OCI-LY7 (cell line): ENCODE results near the gene SMIM12. TPM values are rescaled to one million over a fixed set of nuclear protein-coding genes. Genes with fewer than 3 reads are reported as not detected.

Source experiments
- BruUV-seq: library from RNA; stranded (reverse); fragments of 400-500 nt; replicated peaks from 2 replicates; lab custom pipeline; 2021; lab: Mats Ljungman, UMichigan
- CTCF ChIA-PET: fragments of 300-600 bp; sonication (Branson Sonifier 250); formaldehyde crosslinking; loops from one replicate; lab custom pipeline; 2022; ENCODE audit warnings: antibody characterized with exemption; ENCODE audit not compliant: unreplicated experiment; lab: Charles Lee
- POLR2A ChIA-PET: fragments of 300-600 bp; sonication (Branson Sonifier 250); formaldehyde crosslinking; loops from one replicate; lab custom pipeline; 2022; ENCODE audit warnings: antibody characterized with exemption; lab: Charles Lee
- DNase-seq: peaks from one replicate; pipeline ENCODE4 v3.0.0-alpha.2; 2015; ENCODE audit warnings: low spot score
- H2AFZ ChIP-seq: fragments of 200-600 bp; sonication (generic), shearing (Covaris generic); 2 replicates; pipeline ENCODE4 v1.6.1; 2014; ENCODE audit warnings: mild to moderate bottlenecking, antibody characterized with exemption, low read length, moderate library complexity
- H3K27ac ChIP-seq: fragments of 200-600 bp; sonication (generic); 2 replicates; pipeline ENCODE4 v1.5.1; 2014; ENCODE audit warnings: mixed run types, low read depth, mild to moderate bottlenecking, moderate library complexity, low read length, inconsistent platforms; ENCODE audit not compliant: poor library complexity, severe bottlenecking
- H3K36me3 ChIP-seq: fragments of 200-600 bp; sonication (generic); 2 replicates; pipeline ENCODE4 v1.6.1; 2014; ENCODE audit warnings: mild to moderate bottlenecking, antibody characterized with exemption, low read length, moderate library complexity, mixed read lengths; ENCODE audit not compliant: insufficient read depth
- H3K4me1 ChIP-seq: fragments of 200-600 bp; sonication (generic); 2 replicates; pipeline ENCODE4 v1.5.1; 2014; ENCODE audit warnings: mild to moderate bottlenecking, low read length; ENCODE audit not compliant: insufficient read depth, poor library complexity, severe bottlenecking
- H3K4me2 ChIP-seq: fragments of 200-600 bp; sonication (generic); 2 replicates; pipeline ENCODE4 v1.6.1; 2014; ENCODE audit warnings: mild to moderate bottlenecking, low read length
- H3K4me3 ChIP-seq: fragments of 200-600 bp; sonication (generic); 2 replicates; pipeline ENCODE4 v1.5.1; 2014; ENCODE audit warnings: mild to moderate bottlenecking, low read depth, low read length; ENCODE audit not compliant: poor library complexity, severe bottlenecking
- H3K79me2 ChIP-seq: fragments of 200-600 bp; sonication (generic); 2 replicates; pipeline ENCODE4 v1.6.1; 2016; ENCODE audit warnings: low read depth, mild to moderate bottlenecking, low read length, moderate library complexity, mixed read lengths; ENCODE audit not compliant: insufficient read depth
- H3K9me2 ChIP-seq: fragments of 200-600 bp; sonication (generic); 2 replicates; pipeline ENCODE4 v1.6.1; 2016; ENCODE audit warnings: mild to moderate bottlenecking, low read length, mixed read lengths; ENCODE audit not compliant: insufficient read depth
- H3K9me3 ChIP-seq: fragments of 200-600 bp; sonication (generic); 2 replicates; pipeline ENCODE4 v1.6.1; 2014; ENCODE audit warnings: mild to moderate bottlenecking, mixed run types, low read length, mixed read lengths
- H4K20me1 ChIP-seq: fragments of 200-600 bp; sonication (generic); 2 replicates; pipeline ENCODE4 v1.6.1; 2014; ENCODE audit warnings: mild to moderate bottlenecking, antibody characterized with exemption, low read length, moderate library complexity, mixed read lengths; ENCODE audit not compliant: insufficient read depth
- CTCF ChIP-seq: fragments of 200-600 bp; sonication (generic); conservative IDR thresholded peaks from 2 replicates; pipeline ENCODE4 v1.5.1; 2014; ENCODE audit warnings: mild to moderate bottlenecking, antibody characterized with exemption, low read length, moderate library complexity, mixed read lengths
- EZH2phosphoT487 ChIP-seq: fragments of 200-600 bp; sonication (generic); IDR thresholded peaks from 2 replicates; pipeline ENCODE4 v1.6.1; 2018; ENCODE audit warnings: low read depth, borderline replicate concordance, mild to moderate bottlenecking, mixed run types, antibody characterized with exemption, low read length, moderate library complexity, mixed read lengths
- intact Hi-C: fragments of 100-400 bp; cut with micrococcal nuclease; formaldehyde crosslinking; loops from one replicate; pipeline ENCODE4 v1.10.0; 2022; ENCODE audit not compliant: unreplicated experiment
- total RNA-seq, 2 experiments: library from RNA; depleted of rRNA in 1 of 2; stranded (reverse); fragments of >200 nt in 1 of 2; shearing (Covaris generic) in 1 of 2; gene quantifications; 2 replicates each; pipeline ENCODE4 v1.2.3, GENCODE V29; 2014 to 2022

Gene SMIM12
- total RNA-seq, 2 experiments from 2014 or later, result 36.3 to 41.2 TPM

GRCh38 chr1:34887593-34887992, 28.0 kb upstream of the SMIM12 start:
- ChIA-PET POLR2A (no interaction called here), CTCF (no interaction called here)
- no TSS peak for BruUV-seq
- Histone ChIP-seq H3K27ac (no peak overlapping the region), H3K36me3 (no peaks in the 10 kb centered on the region), H3K79me2 (no peaks in the 10 kb centered on the region), H3K4me1 (no peaks in the 10 kb centered on the region), H3K9me2 (no peaks in the 10 kb centered on the region), H3K4me3 (no peak overlapping the region), H3K9me3 (peaks cover 8% of the 10 kb centered on the region; the same call in 1 of the 2 replicates), H3K4me2 (no peak overlapping the region), H2AFZ (no peak overlapping the region), H4K20me1 (no peaks in the 10 kb centered on the region)
- no peak for DNase-seq
- TF ChIP-seq EZH2phosphoT487 (no peak), CTCF (no peak)
- intact Hi-C loops, result no loop called here

- Histone ChIP-seq H3K79me2 (no peaks in the 10 kb centered on the region), H3K9me3 (0 out of 2 replicates have a peak, but pooled peaks cover 5% of the 10 kb centered on the region), H3K9me2 (no peaks in the 10 kb centered on the region), H3K4me1 (no peaks in the 10 kb centered on the region), H2AFZ (no peak overlapping the region), H4K20me1 (no peaks in the 10 kb centered on the region), H3K4me3 (no peak overlapping the region), H3K27ac (no peak overlapping the region), H3K36me3 (no peaks in the 10 kb centered on the region), H3K4me2 (no peak overlapping the region)
- intact Hi-C loops, result no loop called here
- POLR2A ChIA-PET, result no interaction called here
- no TSS peak for BruUV-seq
- no peak for TF ChIP-seq CTCF
- no peak for TF ChIP-seq EZH2phosphoT487
- no peak for DNase-seq
- CTCF ChIA-PET, result no interaction called here
These were observed 26.1 kb upstream of the SMIM12 start for GRCh38 chr1:34885405-34886247.

GRCh38 chr1:34884961-34885360, 25.4 kb upstream of the SMIM12 start:
- BruUV-seq, result no TSS peak
- DNase-seq, result no peak
- Histone ChIP-seq H3K9me2 (no peaks in the 10 kb centered on the region), H3K4me3 (no peak overlapping the region), H3K4me2 (no peak overlapping the region), H3K9me3 (0 out of 2 replicates have a peak, but pooled peaks cover 5% of the 10 kb centered on the region), H3K4me1 (no peaks in the 10 kb centered on the region), H3K27ac (no peak overlapping the region), H3K79me2 (no peaks in the 10 kb centered on the region), H3K36me3 (no peaks in the 10 kb centered on the region), H2AFZ (no peak overlapping the region), H4K20me1 (no peaks in the 10 kb centered on the region)
- intact Hi-C loops, result no loop called here
- ChIA-PET POLR2A (no interaction called here), CTCF (no interaction called here)
- TF ChIP-seq CTCF (no peak), EZH2phosphoT487 (no peak)
